ENCODE data around the gene SEMA3G.

SEMA3G gene

DNA sequence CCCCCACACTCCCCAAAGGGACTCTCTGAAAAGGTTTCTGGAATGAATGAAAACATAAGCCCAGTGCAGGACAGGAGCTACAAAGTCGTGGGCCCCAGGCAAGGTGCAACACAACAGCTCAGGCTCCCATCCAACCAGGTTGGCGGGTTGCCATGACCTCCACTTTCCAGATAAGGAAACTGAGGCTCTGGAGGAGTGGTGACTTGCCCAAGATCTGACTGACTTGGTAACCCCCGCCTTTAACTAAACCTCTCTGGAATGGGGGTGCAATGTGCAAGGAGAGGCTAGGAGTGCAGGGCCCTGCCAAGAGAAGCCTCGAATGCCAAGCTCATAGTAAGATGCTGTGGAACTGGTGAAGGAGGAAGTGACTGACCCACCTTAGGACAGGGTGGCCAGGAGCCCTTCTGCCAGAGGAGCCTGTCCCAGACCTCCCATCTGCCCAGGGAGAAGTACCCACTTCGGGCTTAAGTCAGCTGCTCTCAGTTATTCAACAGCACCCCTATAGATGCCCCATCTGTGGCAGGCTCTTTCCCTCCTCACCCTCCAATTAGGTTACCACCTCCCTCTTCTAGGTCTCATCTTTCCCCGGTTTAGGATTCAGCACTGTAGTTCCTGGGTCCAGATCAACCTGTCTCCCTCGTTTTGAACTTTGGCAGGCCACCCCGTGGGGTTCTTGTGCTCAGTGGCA is 9.5 kb upstream of the SEMA3G start:
- DNase-seq (ENCODE audit: low read depth, low spot score) = no peak

DNA sequence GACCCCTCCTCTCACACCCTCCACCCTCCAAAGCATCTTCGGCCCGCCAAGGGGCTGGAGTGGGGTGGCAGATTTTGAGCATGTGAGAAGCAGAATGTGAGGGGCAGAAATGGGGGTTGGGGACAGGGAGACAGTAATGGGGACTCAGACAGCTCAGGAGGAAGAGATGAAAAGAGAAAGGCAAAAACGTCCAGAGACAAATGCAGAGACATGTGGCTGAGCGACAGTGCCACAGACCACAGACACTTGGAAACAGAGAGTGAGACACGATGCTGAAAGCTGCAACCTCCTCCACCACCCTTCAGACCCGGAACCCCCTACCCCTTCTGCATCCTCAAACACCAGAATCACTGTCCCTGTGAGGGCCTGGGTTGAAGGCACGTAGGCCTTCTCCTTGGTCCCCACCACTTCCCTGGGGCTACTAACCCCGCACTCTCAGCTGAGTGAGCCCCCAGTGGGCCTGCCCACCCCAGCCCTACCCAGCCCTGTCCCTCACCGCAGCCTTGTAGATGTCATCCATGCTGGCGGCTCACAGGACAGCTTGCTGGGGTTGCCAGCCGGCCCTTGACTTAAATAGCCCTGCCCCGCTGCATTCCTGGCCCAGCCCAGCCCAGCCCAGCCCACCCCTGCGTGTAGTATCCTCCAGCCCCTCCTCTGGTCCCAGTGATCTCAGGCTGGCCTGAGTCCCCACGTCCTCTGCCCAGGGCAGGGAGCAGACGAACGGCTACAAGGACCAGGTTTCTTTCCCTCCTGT is 8.8 kb upstream of the SEMA3G start, which contains the start of gene TNNC1:
Gene TNNC1, minus strand, starts transcription at position 546 of the 754 bp plus-strand sequence. Its CDS starts 26 bp downstream, at position 520.
- DNase-seq (ENCODE audit: low read depth, low spot score) = no peak

DNA sequence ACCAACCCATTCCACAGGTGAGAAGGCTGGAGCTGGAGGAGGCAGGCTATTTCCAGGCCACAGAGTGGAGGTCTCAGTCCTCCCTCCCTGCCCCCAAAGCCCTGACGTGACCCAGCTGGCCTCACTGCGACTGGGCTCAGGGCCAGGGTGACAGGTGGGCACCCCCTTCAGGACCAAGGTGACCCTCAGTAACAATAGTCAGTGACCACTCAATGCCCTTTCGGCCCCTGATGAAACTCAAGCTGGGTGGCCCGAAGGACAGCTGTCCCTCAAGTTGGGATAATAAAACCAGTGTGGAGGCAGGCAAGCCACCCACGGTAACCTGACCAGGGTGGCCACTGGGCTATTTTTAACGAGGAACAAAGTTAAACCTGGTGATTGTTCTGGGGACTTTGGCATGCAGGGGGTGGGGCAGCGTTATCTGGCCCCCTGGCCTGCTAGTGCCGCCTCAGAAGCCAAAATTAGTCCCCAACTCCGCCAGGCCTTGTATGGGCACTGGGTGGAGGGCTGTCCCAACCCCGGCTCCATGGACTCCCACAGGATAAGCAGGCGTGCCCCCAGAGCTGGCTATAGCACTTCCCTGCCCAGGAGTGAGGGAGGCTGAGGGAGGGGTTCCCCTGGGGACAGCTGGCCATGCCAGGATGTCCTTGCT is 7.8 kb upstream of the SEMA3G start:
- no peak for DNase-seq (ENCODE audit: low read depth, low spot score)

DNA sequence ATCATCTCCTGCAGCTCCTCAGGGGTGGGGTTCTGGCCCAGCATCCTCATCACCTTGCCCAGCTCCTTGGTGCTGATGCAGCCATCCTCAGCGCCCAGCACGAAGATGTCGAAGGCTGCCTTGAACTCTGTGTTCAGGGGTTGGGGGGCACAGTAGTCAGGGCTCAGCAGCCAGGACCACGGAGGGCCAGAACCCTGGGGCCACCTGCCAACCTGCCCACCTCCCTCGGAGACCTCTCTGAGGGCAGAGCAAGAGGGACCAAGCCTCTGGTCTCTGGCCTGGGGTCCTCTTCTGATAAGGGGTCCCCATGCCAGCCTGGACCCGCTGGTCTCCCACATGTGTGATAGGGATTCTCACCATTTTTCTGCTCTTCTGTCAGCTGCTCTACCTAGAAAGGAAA is 7.2 kb upstream of the SEMA3G start:
- no peak for DNase-seq (ENCODE audit: low read depth, low spot score)

DNA sequence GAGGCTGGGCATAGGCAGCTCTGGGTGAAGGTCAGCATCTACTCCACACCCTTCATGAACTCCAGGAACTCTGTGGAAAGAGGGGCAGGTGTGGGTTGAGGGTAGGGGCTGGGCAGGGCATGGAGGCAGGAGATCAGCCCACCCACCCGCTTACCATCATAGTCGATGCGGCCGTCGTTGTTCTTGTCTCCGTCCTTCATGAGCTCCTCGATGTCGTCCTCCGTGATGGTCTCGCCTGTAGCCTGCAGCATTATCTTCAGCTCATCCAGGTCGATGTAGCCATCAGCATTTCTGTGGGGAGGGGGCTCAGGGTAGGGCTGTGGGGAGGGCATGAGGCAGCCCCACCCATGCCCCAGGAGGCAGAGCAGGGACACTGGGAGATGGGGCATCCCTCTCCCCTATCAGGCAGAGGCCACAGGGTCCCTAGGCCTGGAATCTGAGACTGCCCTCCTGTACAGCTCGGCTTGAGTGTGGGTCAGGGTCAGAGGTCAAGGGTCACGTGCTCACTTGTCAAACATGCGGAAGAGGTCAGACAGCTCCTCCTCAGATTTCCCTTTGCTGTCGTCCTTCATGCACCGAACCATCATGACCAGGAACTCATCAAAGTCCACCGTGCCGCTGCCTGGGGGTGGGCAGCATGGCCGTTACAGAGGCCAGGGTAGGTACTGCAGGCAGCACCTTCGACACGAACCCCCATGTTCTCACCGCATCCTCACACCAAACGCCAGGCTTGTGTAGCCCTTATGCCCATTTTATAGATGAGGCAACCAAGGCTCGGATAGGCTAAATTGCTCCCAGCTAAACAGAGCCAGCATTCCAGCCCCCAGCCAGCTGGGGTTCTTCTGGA is 6.6 kb upstream of the SEMA3G start:
- no peak for DNase-seq (ENCODE audit: low read depth, low spot score)

DNA sequence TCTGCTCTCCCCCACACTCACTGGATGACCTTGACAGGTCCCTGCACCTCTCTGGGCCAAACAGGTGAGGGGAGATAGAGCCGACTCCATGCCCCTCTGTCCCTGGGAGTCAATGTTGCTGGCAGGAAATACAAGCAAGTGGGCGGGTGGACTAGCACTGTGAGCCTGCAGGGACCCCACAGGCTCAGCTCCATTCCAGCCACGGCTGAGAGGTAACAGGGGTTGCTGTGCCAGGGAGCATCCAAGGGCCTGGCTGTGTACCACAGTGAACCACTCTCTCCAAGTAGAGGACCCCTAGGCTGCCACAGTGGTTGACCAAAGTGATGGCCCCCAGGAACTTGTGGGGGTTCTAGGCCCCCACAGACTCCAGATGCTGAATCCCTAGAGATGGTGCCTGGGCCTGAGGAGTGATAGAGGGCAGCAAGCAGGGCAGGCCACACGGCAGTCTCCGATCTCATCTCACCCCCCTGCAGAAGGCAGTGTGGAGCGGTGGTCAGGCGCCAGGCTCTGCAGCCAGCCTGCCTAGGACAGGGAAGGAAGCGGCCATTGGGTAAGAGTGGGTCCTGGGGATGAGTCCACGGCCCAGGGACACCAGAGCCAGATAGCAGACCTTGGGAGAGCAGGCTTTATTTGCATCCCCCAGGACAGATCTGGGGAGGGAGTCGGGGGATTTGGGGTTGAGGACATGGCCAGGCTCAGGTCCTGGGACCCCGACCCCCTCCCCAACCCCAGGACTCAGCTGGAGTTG is 5.8 kb upstream of the SEMA3G start:
- no peak for DNase-seq (ENCODE audit: low read depth, low spot score)

DNA sequence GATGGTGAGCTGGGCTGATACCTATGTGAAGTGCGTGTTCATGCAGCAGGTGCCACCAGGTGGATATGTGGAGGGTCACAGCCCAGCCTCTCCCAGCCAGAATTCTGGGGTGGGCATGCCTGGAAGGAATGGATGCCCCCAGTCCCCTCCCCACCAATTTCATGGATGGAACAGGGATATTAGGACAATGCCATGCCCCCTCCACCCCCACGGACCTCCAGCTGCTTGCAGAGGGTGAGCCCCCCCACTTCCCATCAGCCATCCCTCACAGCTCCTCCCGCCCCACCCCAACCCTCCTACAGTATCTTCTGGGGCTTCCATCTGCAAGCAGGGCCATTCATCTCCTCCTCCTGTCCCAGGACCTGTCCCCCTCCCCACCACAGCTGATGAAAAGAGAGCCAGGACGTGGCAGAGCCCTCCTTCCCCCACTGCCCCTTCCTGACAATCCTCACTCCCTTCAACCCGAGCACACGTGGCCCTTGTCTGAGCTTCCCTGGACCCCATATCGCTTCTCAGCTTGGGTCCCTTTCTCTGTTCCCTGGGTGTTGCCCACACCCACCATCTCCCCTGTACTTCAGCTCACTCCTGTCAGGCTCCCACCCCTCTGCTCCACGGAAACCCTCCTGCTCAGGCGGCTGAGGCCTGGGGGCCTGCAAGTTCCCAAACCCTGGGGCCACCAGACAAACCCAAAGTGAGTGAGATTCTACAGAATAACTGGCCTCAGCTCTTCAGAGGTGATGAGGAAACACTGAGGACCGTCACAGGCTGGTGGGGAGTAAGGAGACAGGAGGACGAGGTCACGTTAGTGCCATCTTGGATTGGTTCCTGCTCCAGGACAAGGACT is 2.8 kb upstream of the SEMA3G start:
- no peak for DNase-seq (ENCODE audit: low read depth, low spot score)

DNA sequence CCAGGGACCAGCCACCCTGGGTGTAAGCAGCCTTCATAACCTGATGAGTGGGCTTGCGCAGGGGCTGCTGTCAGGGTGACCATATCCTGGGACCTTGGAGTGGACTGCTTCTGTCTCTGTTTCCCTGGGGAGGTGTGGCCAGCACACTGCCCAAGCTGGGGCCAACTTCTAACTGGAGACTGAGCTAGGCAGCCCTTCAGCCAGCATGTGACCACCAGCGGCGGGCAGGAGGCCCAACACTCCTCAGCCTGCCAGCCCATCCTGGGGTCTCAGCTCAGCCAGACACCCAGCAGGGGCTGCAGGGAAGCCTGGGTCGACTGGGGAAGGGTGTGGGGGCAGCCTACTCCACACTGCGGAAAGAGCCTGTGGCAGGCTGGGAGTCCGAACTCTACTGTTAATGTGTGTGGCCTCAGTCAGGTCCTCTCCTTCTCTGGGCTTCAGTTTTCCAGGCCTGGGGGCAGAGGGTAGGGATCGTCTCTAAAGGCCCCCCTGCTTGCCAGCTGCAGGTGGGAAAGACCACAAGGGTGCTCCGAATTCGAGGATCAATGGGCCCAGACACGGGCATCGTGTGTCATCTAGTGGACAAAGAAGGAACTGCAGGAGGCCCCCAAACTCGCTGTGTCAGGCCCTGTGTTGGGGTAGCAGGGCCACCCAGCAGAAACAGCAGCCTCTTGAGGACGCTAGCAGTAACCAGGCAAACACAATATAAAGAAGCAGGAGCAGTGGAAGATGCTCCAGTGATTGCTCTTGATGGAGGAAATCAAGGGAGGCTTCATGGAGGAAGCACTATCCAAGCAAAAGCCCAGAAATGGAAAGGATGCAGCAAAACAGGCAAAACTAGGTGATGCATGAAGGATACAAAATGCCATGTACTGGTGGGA is 2.0 kb upstream of the SEMA3G start:
- DNase-seq (ENCODE audit: low read depth, low spot score) = peak; percentile 61

DNA sequence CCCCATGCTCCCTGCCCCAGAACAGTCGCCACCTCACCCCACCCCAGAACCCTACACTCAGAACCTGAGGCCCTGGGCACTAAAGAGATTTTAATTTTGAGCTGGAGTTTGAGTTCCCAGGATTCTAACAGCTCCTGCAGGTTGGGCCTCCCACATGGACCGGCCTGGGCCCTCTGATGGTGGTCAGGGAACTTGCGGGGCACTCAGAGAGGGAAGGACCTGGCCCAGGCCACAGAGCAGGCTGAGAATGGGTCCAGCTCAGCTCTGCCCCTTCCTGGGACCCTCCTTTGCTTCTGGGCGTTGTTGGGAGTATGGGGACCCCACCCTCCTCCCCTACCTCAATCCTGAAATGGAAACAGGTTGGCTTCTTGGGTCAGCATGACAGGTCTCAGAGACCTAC is 1.1 kb upstream of the SEMA3G start:
- no peak for DNase-seq (ENCODE audit: low read depth, low spot score)

DNA sequence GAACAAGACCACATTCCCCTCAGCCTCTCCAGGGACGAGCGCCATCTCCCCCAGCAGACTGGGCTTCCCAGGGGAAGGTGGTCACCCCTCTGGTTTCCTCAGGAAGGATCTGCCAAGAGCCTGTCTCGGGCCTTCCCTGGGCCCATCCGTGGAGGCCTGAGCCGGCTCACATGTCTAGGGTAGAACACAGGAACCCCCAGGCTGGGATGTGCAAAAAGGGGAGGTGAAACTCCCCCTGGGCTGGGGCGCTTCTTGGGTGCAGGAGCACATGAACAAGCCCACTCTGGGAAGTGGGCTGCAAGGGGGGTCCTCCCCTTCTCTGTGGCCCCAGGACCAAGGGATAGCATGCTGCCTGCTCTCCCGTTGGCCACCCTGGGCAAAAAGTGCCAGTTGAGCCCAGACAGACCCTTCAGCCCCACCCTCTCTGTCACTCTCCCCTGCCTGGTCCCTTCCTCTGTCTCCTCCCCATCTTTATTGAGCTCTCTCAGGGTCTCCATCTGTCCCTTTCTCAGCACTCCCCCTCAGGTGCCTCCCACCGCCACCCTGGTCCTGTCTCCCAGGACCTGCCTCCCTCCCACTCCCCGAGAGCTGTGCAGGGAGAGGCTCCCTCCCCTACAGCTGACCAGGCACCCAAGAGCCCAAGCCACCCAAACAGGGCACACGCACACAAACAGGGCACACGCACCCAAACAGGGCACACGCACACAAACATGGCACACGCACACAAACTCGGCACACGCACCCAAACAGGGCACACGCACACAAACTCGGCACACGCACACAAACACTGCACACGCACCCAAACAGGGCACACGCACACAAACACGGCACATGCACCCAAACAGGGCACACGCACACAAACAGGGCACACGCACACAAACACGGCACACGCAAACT is 864 bp downstream of the SEMA3G start:
- DNase-seq (ENCODE audit: low read depth, low spot score) = no peak

DNA sequence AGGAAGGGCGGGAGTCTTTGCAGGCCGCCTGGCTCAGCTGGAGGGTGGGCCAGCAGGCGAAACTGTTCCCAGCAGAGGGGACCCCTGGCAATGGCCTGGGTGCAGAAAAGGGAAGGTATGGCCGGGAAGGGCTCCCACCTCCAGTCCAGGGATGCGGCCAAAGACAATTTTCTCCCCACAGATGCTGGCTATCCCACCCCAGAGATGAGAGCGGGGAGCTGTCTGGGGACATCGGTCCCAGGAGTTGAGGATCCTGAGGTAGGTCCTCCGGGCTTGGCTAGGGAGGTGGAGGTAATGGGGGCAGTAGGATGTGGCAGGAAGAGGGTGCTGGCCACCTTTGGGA is 1.7 kb downstream of the SEMA3G start:
- no peak for DNase-seq (ENCODE audit: low read depth, low spot score)

DNA sequence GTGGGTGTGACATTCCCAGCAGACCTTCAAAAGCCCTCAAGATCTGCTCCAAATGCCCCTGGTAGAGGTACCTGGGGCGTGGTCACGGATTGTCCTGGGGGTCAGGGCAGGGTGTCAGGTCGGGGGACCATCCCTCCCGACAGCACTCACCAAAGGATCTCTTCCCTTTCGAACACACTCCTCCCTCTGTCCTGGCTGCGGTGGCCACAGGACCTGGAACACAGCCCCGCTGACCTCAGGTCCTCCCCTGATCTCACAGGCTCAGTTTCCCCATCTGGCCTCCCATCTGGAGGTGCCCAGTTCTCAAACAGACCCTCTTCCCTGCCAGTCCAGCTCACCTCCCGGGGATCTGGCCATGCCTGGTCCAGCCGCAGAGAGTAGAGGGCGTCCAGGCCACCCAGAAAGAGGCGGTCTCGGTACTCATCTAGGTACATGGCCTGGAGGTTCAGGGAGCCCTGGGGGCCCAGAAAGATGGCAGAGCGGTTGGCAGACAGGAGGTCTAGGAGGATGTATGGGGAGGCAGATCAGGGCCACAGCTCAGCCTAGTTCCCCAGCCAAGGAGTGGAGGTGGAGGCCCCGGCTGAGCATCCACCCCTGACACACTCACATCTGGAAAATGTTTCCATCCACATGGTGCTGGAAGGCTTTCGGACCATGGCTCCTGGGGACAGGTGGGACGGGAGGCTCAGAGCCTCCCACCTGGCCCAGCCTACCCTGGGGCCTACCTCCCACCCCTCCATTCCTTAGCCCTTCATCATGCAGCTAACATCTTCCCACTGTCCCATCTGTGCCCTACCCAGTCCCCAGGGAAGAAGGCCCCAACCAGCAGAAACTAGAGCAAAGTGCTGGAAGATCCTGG is 2.3 kb downstream of the SEMA3G start:
- no peak for DNase-seq (ENCODE audit: low read depth, low spot score)

DNA sequence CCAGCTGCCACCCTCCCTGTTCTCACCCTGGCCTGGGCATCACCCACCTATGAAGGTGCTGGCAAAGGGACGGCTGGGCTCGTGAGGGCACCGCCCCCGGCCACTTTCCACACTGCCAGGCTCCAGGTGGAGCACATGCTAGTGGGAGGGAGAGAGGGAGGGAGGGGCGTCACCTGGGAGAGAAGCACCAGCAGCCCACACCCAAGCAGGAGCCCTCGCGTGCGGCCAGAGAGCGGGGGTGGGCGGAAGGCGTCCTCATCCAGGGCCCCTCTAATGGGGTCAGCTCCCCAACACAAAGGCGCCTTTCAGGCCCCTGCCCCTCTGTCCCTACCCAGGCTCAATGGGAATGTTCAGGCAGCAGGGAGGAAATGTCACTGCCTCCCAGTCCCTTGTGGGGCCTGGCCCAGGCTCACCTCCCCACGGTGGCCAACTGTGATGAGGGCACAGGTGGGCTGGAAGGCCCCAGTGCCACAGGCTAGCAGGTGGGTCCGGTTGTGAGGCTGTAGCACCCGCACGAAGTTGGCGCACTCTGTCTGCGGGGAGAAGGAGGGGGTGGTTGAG is 3.1 kb downstream of the SEMA3G start:
- DNase-seq (ENCODE audit: low read depth, low spot score) = no peak

DNA sequence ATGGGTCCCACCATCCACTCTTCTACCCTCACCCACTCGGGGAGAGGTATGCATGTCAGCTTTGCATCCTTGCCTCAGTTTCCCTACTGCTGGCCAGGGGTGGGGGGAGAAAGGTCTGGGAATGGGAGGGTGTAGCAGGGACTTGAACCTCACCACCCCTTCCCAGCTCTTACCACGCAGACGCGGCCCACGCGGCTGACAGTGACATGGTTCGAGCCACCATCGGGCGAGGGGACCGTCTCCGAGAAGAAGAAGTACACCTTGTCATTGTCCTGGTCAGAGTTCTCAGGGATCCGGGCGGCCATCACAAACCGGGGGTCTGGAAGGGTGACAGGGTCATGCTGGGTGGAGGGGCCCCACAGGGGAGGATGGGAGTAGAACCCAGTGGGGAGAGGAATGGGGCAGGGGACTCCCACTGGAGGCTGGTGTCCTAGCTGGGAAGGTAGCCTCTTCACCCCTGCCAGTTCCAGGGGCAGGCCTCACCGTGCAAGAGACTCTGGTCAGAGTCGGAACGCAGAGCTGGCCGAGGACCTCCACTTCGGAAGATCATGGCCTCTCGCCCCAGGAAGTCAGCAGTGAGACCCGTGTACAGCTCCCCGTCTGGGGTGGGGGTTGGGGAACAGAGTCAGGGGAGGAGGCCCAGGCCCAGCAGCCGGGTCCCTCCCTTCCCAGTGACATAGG is 3.7 kb downstream of the SEMA3G start:
- DNase-seq (ENCODE audit: low read depth, low spot score) = no peak

DNA sequence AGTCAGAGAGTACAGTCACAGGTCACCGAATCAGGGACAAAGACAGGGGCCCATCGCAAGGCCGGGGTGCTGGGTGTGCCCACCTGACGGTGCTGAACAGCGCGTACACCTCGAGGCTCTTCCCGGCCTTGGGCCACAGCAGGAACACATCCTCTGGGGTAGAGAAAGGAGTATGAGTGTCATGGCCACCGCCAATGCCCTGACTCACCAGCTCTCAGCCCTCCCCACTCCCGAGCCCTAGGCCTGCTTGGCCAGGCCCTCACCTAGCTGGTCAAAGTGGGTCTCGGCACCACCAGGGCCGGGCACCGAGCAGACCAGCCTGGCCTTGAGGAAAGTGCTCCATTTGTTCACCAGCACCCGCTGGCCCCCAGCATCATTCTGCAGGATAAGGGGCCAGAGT is 4.2 kb downstream of the SEMA3G start:
- DNase-seq (ENCODE audit: low read depth, low spot score) = no peak

DNA sequence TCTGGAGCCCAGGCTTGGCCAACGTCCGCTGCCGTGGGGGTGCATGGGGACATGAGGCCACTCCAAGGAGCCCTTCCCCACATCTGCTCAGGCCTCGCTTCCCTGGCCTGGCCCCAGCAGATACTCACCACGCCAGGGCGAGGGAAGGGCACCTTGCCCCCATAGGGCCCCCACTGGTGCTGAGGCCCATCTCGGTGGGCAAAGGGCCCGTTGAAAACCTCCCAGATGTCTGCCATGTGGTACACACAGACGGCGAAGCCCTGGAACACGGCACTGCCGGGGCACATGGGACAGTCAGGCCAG is 4.7 kb downstream of the SEMA3G start:
- no peak for DNase-seq (ENCODE audit: low read depth, low spot score)
